Panc1 (cell line): Measurements from ENCODE around the gene WNK2. TPM values are rescaled to one million over a fixed set of nuclear protein-coding genes. Genes with fewer than 3 reads are reported as not detected.
"Not testable (repeated sequence)": the region's sequence is repeated elsewhere in the genome, so short reads cannot be mapped to it uniquely, and the experiment has no call there.

Experiments
- ATAC-seq: fragments of 200-7000 bp; cut with Tn5 transposase; 2 replicates; pipeline ENCODE4 v1.9.1; 2020; ENCODE audit warnings: mild to moderate bottlenecking, moderate library complexity
- BruUV-seq: library from RNA; stranded (reverse); fragments of 400-500 nt; replicated peaks from 2 replicates; lab custom pipeline; 2021; lab: Mats Ljungman, UMichigan
- CTCF ChIA-PET: fragments of 300-600 bp; sonication (Branson Sonifier 250); formaldehyde crosslinking; loops from one replicate; lab custom pipeline; 2022; ENCODE audit warnings: antibody characterized with exemption; lab: Charles Lee
- POLR2A ChIA-PET: fragments of 300-600 bp; sonication (Branson Sonifier 250); formaldehyde crosslinking; loops from one replicate; lab custom pipeline; 2022; ENCODE audit warnings: antibody characterized with exemption; lab: Charles Lee
- DNase-seq: peaks from one replicate; pipeline ENCODE4 v3.0.0-alpha.2; 2010; ENCODE audit warnings: low read depth, low spot score
- H3K27ac ChIP-seq: 2 replicates; pipeline ENCODE4 v1.5.1; 2011; ENCODE audit warnings: mild to moderate bottlenecking, low read length, inconsistent platforms
- H3K27me3 ChIP-seq: fragments of 200-500 bp; sonication (Bioruptor generic); 2 replicates; pipeline ENCODE4 v1.6.0; 2014; ENCODE audit warnings: low read length, inconsistent platforms; ENCODE audit not compliant: control insufficient read depth, insufficient read depth
- H3K36me3 ChIP-seq: fragments of 200-500 bp; sonication (Bioruptor generic); 2 replicates; pipeline ENCODE4 v1.5.1; 2014; ENCODE audit warnings: inconsistent platforms, mild to moderate bottlenecking, low read length, moderate library complexity; ENCODE audit not compliant: control insufficient read depth, insufficient read depth
- H3K4me1 ChIP-seq: 2 replicates; pipeline ENCODE4 v1.5.1; 2011; ENCODE audit warnings: inconsistent platforms, mild to moderate bottlenecking, low read length, moderate library complexity; ENCODE audit not compliant: control insufficient read depth, insufficient read depth
- H3K4me3 ChIP-seq, 2 experiments: 2 replicates each; pipeline ENCODE4 v1.5.1; 2011 to 2012; ENCODE audit warnings: low read depth in 2 of 2, low read length in 2 of 2, mild to moderate bottlenecking in 2 of 2, inconsistent platforms in 1 of 2, moderate library complexity in 1 of 2
- H3K9me3 ChIP-seq: fragments of 200-500 bp; sonication (Bioruptor generic); 2 replicates; pipeline ENCODE4 v1.5.1; 2014; ENCODE audit warnings: low read depth, mild to moderate bottlenecking, inconsistent platforms, low read length, moderate library complexity; ENCODE audit not compliant: control insufficient read depth, insufficient read depth
- POLR2AphosphoS5 ChIP-seq: IDR thresholded peaks from 2 replicates; pipeline ENCODE4 v1.6.1; 2012; ENCODE audit warnings: mild to moderate bottlenecking, low read depth, low read length, moderate library complexity
- SIN3A ChIP-seq: IDR thresholded peaks from 2 replicates; pipeline ENCODE4 v1.6.1; 2012; ENCODE audit warnings: low read depth, mild to moderate bottlenecking, low read length, moderate library complexity, borderline replicate concordance; ENCODE audit not compliant: insufficient read depth
- TCF7L2 ChIP-seq: IDR thresholded peaks from 2 replicates; pipeline ENCODE4 v1.6.1; 2011; ENCODE audit warnings: mild to moderate bottlenecking, low read depth, low read length, inconsistent platforms
- in situ Hi-C: cut with HindIII; loops from 2 replicates; pipeline ENCODE4 v1.10.0; 2016; ENCODE audit warnings: low sequenced_read_pairs, low pct_unique_long_range_greater_than_20kb
- intact Hi-C: fragments of 100-400 bp; cut with micrococcal nuclease; formaldehyde crosslinking; loops from one replicate; pipeline ENCODE4 v1.10.0; 2022; ENCODE audit not compliant: unreplicated experiment
- total RNA-seq: library from RNA; stranded (reverse); gene quantifications from one replicate; pipeline ENCODE4 v1.2.1, GENCODE V29; 2021; ENCODE audit not compliant: unreplicated experiment
- TF ChIP-seq, protein P1 (sequence below): fragments of 450-650 bp; IDR thresholded peaks from 2 replicates; pipeline ENCODE4 v1.5.1; 2017; ENCODE audit warnings: mild to moderate bottlenecking
- TF ChIP-seq, protein P2 (sequence below), 2 experiments: IDR thresholded peaks; 2 replicates each; pipeline ENCODE4 v1.6.1; 2011 to 2012; ENCODE audit warnings: low read depth in 2 of 2, control low read depth in 1 of 2, low read length in 1 of 2, mild to moderate bottlenecking in 1 of 2, moderate library complexity in 1 of 2; ENCODE audit not compliant: insufficient read depth in 1 of 2

The WNK2 gene
- total RNA-seq, 1 experiment from 2014 or later: 13.7 TPM

DNA sequence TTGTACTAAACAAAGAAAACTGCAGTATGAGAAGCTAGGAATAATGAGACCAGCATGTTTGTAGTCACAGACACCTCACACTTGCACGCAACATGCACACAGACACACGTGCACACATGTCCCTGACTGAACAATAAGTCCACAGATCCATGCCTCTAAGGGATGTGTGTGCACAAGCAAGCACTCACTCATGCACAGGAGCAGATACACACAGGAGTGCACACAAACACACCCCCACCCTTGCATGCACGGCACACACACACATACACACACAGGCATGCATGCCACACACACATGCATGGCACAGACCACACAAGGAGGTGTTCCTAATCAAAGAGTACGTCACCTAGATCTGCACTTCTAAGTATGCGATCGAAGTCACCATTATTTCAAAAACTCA is 156.2 kb downstream of the WNK2 start:
- H3K9me3 ChIP-seq: no peaks in the 10 kb centered on the region
- ATAC-seq (no peak), DNase-seq (no peak)
- in situ Hi-C loops: no loop called here
- H3K27me3 ChIP-seq: no peaks in the 10 kb centered on the region
- H3K4me1 ChIP-seq: no peaks in the 10 kb centered on the region
- TF ChIP-seq, protein P1, sequence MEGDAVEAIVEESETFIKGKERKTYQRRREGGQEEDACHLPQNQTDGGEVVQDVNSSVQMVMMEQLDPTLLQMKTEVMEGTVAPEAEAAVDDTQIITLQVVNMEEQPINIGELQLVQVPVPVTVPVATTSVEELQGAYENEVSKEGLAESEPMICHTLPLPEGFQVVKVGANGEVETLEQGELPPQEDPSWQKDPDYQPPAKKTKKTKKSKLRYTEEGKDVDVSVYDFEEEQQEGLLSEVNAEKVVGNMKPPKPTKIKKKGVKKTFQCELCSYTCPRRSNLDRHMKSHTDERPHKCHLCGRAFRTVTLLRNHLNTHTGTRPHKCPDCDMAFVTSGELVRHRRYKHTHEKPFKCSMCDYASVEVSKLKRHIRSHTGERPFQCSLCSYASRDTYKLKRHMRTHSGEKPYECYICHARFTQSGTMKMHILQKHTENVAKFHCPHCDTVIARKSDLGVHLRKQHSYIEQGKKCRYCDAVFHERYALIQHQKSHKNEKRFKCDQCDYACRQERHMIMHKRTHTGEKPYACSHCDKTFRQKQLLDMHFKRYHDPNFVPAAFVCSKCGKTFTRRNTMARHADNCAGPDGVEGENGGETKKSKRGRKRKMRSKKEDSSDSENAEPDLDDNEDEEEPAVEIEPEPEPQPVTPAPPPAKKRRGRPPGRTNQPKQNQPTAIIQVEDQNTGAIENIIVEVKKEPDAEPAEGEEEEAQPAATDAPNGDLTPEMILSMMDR: no peak
- TF ChIP-seq POLR2AphosphoS5: no peak
- TF ChIP-seq, protein P2, sequence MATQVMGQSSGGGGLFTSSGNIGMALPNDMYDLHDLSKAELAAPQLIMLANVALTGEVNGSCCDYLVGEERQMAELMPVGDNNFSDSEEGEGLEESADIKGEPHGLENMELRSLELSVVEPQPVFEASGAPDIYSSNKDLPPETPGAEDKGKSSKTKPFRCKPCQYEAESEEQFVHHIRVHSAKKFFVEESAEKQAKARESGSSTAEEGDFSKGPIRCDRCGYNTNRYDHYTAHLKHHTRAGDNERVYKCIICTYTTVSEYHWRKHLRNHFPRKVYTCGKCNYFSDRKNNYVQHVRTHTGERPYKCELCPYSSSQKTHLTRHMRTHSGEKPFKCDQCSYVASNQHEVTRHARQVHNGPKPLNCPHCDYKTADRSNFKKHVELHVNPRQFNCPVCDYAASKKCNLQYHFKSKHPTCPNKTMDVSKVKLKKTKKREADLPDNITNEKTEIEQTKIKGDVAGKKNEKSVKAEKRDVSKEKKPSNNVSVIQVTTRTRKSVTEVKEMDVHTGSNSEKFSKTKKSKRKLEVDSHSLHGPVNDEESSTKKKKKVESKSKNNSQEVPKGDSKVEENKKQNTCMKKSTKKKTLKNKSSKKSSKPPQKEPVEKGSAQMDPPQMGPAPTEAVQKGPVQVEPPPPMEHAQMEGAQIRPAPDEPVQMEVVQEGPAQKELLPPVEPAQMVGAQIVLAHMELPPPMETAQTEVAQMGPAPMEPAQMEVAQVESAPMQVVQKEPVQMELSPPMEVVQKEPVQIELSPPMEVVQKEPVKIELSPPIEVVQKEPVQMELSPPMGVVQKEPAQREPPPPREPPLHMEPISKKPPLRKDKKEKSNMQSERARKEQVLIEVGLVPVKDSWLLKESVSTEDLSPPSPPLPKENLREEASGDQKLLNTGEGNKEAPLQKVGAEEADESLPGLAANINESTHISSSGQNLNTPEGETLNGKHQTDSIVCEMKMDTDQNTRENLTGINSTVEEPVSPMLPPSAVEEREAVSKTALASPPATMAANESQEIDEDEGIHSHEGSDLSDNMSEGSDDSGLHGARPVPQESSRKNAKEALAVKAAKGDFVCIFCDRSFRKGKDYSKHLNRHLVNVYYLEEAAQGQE (IDR thresholded peaks at IDR 0.05; ENCODE audit: insufficient read depth in 1 of 2, low read depth in 2 of 2, low read length in 1 of 2): no peak
- TF ChIP-seq TCF7L2: no peak
- TF ChIP-seq SIN3A: no peak
- H3K4me3 ChIP-seq: no peak overlapping the region
- POLR2A ChIA-PET: no interaction called here
- intact Hi-C loops: no loop called here
- CTCF ChIA-PET: no interaction called here
- BruUV-seq: no TSS peak
- no peak overlapping the region for H3K27ac ChIP-seq
- no peaks in the 10 kb centered on the region for H3K36me3 ChIP-seq

DNA sequence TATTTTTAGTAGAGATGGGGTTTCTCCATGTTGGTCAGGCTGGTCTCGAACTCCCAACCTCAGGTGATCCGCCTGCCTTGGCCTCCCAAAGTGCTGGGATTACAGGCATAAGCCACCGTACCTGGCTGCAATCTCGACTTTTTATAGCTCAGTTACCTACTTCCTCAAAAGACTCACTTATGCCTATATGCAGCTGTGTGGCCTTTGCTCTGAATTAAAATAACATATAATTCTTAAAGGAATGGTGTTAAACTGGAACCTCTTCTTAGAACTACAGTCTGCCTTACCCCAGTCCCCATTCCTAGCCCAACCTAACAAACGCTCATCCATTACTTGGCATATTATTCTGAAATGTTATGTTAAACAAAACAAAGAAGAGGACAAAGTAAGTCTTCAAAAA is 157.9 kb downstream of the WNK2 start:
- DNase-seq, H3K27ac ChIP-seq, H3K4me3 ChIP-seq, H3K9me3 ChIP-seq, H3K36me3 ChIP-seq, intact Hi-C loops, H3K4me1 ChIP-seq, in situ Hi-C loops, POLR2A ChIA-PET, ATAC-seq, H3K27me3 ChIP-seq, BruUV-seq: not testable (repeated sequence)
- CTCF ChIA-PET: interaction anchor here (0.7 kb wide), 2 partner anchors 40 to 47 kb away, joined by 3 to 4 read pairs; no protein-coding TSS in a partner anchor

DNA sequence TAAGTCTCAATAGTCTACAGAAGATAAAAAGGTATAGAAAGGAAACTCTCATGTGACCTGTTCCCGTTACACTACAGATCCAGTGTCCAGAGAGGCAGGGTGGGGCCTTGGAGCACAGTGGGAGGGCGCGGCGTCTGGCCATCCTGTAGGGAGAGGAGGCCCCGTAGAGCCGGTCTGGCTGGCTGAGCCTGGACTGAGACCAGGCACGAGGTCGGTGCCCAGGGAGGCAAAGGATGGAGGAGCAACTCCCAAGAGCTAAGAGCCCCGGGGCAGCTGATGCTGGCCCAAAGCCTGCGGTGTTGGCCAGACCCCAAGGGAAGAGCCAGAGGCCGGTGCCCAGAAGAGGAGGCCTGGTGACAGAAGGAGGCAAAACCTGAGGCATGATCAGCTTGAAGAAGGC is 158.5 kb downstream of the WNK2 start:
- H3K27me3 ChIP-seq, intact Hi-C loops, BruUV-seq, H3K36me3 ChIP-seq, DNase-seq, H3K27ac ChIP-seq, in situ Hi-C loops, H3K9me3 ChIP-seq, H3K4me1 ChIP-seq, POLR2A ChIA-PET, H3K4me3 ChIP-seq, ATAC-seq: not testable (repeated sequence)
- CTCF ChIA-PET: interaction anchor here (0.7 kb wide), 2 partner anchors 40 to 48 kb away, joined by 3 to 4 read pairs; no protein-coding TSS in a partner anchor
